ENCODE data around the gene HDAC4.

DNA sequence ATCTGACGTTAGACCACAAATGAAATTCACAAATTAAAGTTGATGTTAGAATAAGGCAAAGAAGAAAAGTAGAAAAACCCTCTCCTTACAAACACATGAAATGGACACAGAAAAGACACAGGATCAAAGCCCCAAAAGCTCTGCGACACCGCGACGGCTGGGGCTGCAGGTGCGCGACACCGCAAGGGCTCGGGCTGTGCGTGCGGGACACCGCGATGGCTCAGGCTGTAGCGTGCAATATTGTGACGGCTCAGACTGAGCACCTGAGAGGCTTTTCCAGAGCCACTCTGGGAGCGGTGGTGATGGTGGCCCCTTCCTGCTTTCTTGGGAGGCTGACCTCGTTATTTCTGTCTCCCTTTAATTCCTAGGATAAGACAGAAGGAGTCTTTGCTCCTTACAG, 296.0 kb downstream of the HDAC4 start:
- TF ChIP-seq, protein P1, sequence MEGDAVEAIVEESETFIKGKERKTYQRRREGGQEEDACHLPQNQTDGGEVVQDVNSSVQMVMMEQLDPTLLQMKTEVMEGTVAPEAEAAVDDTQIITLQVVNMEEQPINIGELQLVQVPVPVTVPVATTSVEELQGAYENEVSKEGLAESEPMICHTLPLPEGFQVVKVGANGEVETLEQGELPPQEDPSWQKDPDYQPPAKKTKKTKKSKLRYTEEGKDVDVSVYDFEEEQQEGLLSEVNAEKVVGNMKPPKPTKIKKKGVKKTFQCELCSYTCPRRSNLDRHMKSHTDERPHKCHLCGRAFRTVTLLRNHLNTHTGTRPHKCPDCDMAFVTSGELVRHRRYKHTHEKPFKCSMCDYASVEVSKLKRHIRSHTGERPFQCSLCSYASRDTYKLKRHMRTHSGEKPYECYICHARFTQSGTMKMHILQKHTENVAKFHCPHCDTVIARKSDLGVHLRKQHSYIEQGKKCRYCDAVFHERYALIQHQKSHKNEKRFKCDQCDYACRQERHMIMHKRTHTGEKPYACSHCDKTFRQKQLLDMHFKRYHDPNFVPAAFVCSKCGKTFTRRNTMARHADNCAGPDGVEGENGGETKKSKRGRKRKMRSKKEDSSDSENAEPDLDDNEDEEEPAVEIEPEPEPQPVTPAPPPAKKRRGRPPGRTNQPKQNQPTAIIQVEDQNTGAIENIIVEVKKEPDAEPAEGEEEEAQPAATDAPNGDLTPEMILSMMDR (IDR thresholded peaks at IDR 0.05), result no peak
- no peak for TF ChIP-seq POLR2A (IDR thresholded peaks at IDR 0.05)
